HepG2 (cell line): ENCODE measurements around the gene HHIPL2. TPM values are rescaled to one million over a fixed set of nuclear protein-coding genes. Genes with fewer than 3 reads are reported as not detected.

Source experiments
- ARNT2 ChIP-seq: sonication (generic); formaldehyde crosslinking; IDR thresholded peaks from 2 replicates; pipeline ENCODE4 v1.8.0; 2022; ENCODE audit warnings: mild to moderate bottlenecking, low read depth, missing genetic modification reagents, moderate library complexity
- FOXO1 ChIP-seq: sonication (generic); formaldehyde crosslinking; IDR thresholded peaks from 2 replicates; pipeline ENCODE4 v1.4.0; 2020; ENCODE audit warnings: missing genetic modification reagents
- HNRNPUL1 ChIP-seq: fragments of 200-400 bp; formaldehyde crosslinking; IDR thresholded peaks from 2 replicates; pipeline ENCODE4 v1.6.1; 2017; ENCODE audit warnings: low read depth, mild to moderate bottlenecking, low read length, moderate library complexity
- IRF9 ChIP-seq: sonication (generic); formaldehyde crosslinking; IDR thresholded peaks from 2 replicates; pipeline ENCODE4 v1.8.0; 2022; ENCODE audit warnings: missing genetic modification reagents, mild to moderate bottlenecking, borderline replicate concordance
- KDM2A ChIP-seq: sonication (generic); formaldehyde crosslinking; IDR thresholded peaks from 2 replicates; pipeline ENCODE4 v1.4.0; 2020; ENCODE audit warnings: low read depth, missing genetic modification reagents, borderline replicate concordance
- KIAA2018 ChIP-seq: sonication (generic); formaldehyde crosslinking; IDR thresholded peaks from 2 replicates; pipeline ENCODE4 v1.5.0; 2020; ENCODE audit warnings: mild to moderate bottlenecking, missing genetic modification reagents, borderline replicate concordance
- PAX8 ChIP-seq: sonication (generic); formaldehyde crosslinking; IDR thresholded peaks from 2 replicates; pipeline ENCODE4 v1.8.0; 2022; ENCODE audit warnings: mild to moderate bottlenecking, missing genetic modification reagents, borderline replicate concordance
- SCMH1 ChIP-seq: sonication (generic); formaldehyde crosslinking; IDR thresholded peaks from 2 replicates; pipeline ENCODE4 v1.9.0; 2021; ENCODE audit warnings: missing genetic modification reagents, mild to moderate bottlenecking, borderline replicate concordance
- TEF ChIP-seq: sonication (generic); formaldehyde crosslinking; IDR thresholded peaks from 2 replicates; pipeline ENCODE4 v1.5.0; 2020; ENCODE audit warnings: missing genetic modification reagents
- THYN1 ChIP-seq: sonication (generic); formaldehyde crosslinking; IDR thresholded peaks from 2 replicates; pipeline ENCODE4 v1.8.1; 2023; ENCODE audit warnings: low read depth, mild to moderate bottlenecking, moderate library complexity, missing genetic modification reagents, borderline replicate concordance
- ZNF12 ChIP-seq: sonication (generic); formaldehyde crosslinking; IDR thresholded peaks from 2 replicates; pipeline ENCODE4 v1.5.0; 2020; ENCODE audit warnings: missing genetic modification reagents
- ZNF224 ChIP-seq: sonication (generic); formaldehyde crosslinking; IDR thresholded peaks from 2 replicates; pipeline ENCODE4 v1.5.0; 2020; ENCODE audit warnings: mild to moderate bottlenecking, missing genetic modification reagents
- ZNF275 ChIP-seq: sonication (generic); formaldehyde crosslinking; IDR thresholded peaks from 2 replicates; pipeline ENCODE4 v1.8.0; 2022; ENCODE audit warnings: missing genetic modification reagents, mild to moderate bottlenecking, inconsistent platforms, borderline replicate concordance
- ZNF768 ChIP-seq: sonication (generic); formaldehyde crosslinking; IDR thresholded peaks from 2 replicates; pipeline ENCODE4 v1.4.0; 2020; ENCODE audit warnings: missing genetic modification reagents
- ZNF775 ChIP-seq: sonication (generic); formaldehyde crosslinking; IDR thresholded peaks from 2 replicates; pipeline ENCODE4 v1.4.0; 2020; ENCODE audit warnings: missing genetic modification reagents, mild to moderate bottlenecking, moderate library complexity, borderline replicate concordance
- polyA plus RNA-seq, 8 experiments: library from polyadenylated mRNA; depleted of rRNA in 3 of 8; stranded (reverse) in 7 of 8; unstranded in 1 of 8; fragments of >200 nt; fragmentation: Illumina TruSeq in 4 of 8; extraction: Trizol in 4 of 8; gene quantifications; 2 replicates each; pipeline versions ENCODE4 v1.2.1 to v1.2.3, GENCODE V29; 2011 to 2016; ENCODE audit warnings: low read depth in 4 of 8, missing spikeins in 1 of 8, mixed read lengths in 1 of 8; ENCODE audit not compliant: insufficient read depth in 1 of 8
- total RNA-seq, 5 experiments: library from RNA; depleted of rRNA; stranded (reverse); fragments of >200 nt; fragmentation: Illumina TruSeq; extraction: Trizol; gene quantifications; 2 replicates each; pipeline ENCODE4 v1.2.3, GENCODE V29; 2016; ENCODE audit warnings: low read depth in 1 of 5

The HHIPL2 gene
- total and polyA plus RNA-seq, 2 of the 13 experiments (the other 11 are each of a cell fraction or from before 2014, with no cell fraction given), result 0.53 to 1.3 TPM

- no peak for TF ChIP-seq IRF9 (CRISPR knock-in tag)
- TF ChIP-seq ARNT2 (CRISPR knock-in tag), result no peak
- TF ChIP-seq SCMH1 (CRISPR knock-in tag), result no peak
- no peak for TF ChIP-seq HNRNPUL1
- TF ChIP-seq ZNF768 (CRISPR knock-in tag), result no peak
- TF ChIP-seq KDM2A (CRISPR knock-in tag), result no peak
- TF ChIP-seq TEF (CRISPR knock-in tag), result no peak
- no peak for TF ChIP-seq ZNF275 (CRISPR knock-in tag)
- no peak for TF ChIP-seq PAX8 (CRISPR knock-in tag)
- TF ChIP-seq THYN1 (CRISPR knock-in tag), result no peak
- TF ChIP-seq ZNF775, result no peak
- TF ChIP-seq KIAA2018 (CRISPR knock-in tag), result no peak
- TF ChIP-seq ZNF12, result no peak
- TF ChIP-seq ZNF224 (CRISPR knock-in tag), result no peak
- peak; percentile 18; the same call in 1 of the 2 replicates for TF ChIP-seq FOXO1 (CRISPR knock-in tag)
Observed at GRCh38 chr1:222555992-222556615, 8.2 kb upstream of the HHIPL2 start (continued).
